DND-41 (cell line): ENCODE results near the gene USP24.
"Not testable (repeated sequence)": the region's sequence is repeated elsewhere in the genome, so short reads cannot be mapped to it uniquely, and the experiment has no call there.

Experiments used
- EZH2 ChIP-seq: IDR thresholded peaks from 3 replicates; pipeline ENCODE4 v1.6.1; 2012; ENCODE audit warnings: borderline replicate concordance, low read depth, mild to moderate bottlenecking, moderate library complexity, low read length, inconsistent platforms; ENCODE audit not compliant: severe bottlenecking
- TF ChIP-seq, protein P1 (sequence below): IDR thresholded peaks from 2 replicates; pipeline ENCODE4 v1.5.1; 2012; ENCODE audit warnings: borderline replicate concordance, low read length, moderate library complexity, mild to moderate bottlenecking; ENCODE audit not compliant: poor library complexity, severe bottlenecking; ENCODE audit errors: extremely low read depth

DNA sequence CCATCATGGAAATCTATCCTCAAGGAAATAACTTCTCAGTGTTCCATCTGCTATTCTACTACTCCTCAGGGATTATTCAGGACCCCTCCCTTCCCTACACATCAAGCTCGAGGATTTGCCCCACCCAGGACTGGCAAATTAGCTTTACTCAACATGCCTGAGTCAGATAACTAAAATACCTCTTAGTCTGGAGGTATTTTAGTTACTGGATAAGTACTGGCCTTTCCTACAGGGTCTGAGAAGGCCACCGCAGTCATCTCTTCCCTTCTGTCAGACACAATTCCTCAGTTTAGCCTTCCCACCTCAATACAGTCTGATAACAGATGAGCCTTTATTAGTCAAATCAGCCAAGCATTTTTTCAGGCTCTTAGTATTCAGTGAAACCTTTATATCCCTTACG lies 188.5 kb downstream of the USP24 start:
- TF ChIP-seq, protein P1, sequence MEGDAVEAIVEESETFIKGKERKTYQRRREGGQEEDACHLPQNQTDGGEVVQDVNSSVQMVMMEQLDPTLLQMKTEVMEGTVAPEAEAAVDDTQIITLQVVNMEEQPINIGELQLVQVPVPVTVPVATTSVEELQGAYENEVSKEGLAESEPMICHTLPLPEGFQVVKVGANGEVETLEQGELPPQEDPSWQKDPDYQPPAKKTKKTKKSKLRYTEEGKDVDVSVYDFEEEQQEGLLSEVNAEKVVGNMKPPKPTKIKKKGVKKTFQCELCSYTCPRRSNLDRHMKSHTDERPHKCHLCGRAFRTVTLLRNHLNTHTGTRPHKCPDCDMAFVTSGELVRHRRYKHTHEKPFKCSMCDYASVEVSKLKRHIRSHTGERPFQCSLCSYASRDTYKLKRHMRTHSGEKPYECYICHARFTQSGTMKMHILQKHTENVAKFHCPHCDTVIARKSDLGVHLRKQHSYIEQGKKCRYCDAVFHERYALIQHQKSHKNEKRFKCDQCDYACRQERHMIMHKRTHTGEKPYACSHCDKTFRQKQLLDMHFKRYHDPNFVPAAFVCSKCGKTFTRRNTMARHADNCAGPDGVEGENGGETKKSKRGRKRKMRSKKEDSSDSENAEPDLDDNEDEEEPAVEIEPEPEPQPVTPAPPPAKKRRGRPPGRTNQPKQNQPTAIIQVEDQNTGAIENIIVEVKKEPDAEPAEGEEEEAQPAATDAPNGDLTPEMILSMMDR: not testable (repeated sequence)
- not testable (repeated sequence) for TF ChIP-seq EZH2
